Measurements from ENCODE around the gene FBLL1.
"Not testable (repeated sequence)": the region's sequence is repeated elsewhere in the genome, so short reads cannot be mapped to it uniquely, and the experiment has no call there.

The FBLL1 gene

DNA sequence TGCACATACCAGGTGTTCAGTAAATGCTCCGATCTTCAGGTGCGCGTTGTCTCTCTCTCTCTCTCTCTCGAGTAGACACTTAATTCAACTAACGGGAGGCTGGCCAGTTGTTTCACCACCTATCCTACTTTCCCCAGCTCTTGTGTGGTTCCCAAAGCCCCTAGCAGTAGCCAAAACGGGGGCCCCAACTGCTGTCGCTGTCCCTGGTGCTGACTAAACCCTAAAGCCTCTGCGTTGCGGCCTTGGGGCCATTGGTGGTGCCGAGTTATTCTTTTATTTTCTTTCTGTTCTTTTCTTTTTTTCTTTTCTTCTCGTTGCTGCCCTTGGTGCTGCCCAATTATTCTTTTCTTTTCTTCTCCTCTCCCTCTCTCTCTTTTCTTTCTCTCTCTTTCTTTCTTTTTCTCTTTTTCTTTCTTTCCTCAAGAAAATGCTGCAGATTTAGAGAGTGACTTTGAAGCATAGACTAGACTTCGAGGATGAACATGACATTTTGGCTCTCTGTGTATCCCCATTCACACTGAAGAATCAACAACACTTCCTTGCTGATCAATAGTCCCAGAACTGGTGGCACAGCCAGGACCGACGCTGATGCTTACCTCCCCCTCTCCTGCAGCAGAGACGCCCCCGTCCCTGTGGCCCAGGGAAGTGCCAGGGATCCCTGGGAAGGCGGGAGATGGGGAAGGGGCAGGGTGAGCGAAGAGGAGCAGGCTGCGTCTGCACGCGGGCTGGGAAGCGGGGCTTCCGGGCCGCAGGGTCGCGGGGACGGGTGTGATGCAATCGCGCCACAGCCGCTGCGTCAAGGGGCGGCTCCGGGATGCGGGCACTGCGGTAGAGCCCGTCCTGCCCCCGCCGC is at the start of gene FBLL1:
Gene FBLL1, plus strand, starts transcription at position 785 of the 853 bp plus-strand sequence. CDS start 200 bp downstream, outside the sequence.
- peak; percentile 9 for DNase-seq

DNA sequence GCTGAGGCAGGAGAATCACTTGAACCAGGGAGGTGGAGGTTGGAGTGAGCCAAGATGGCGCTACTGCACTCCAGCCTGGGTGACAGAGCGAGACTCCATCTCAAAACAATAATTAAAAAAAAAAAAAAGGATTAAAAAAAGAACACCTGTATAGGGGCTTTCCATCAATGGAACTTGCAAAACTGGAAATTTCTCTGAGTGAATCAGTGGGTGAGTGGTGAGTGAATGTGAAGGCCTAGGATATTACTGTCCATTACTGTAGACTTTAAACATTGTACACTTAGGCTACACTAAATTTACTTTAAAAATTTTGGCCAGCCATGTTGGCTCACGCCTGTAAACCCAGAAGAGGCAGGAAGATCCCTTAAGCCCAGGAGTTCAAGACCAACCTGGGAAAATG is 48.5 kb upstream of the FBLL1 start:
- DNase-seq, result no peak

DNA sequence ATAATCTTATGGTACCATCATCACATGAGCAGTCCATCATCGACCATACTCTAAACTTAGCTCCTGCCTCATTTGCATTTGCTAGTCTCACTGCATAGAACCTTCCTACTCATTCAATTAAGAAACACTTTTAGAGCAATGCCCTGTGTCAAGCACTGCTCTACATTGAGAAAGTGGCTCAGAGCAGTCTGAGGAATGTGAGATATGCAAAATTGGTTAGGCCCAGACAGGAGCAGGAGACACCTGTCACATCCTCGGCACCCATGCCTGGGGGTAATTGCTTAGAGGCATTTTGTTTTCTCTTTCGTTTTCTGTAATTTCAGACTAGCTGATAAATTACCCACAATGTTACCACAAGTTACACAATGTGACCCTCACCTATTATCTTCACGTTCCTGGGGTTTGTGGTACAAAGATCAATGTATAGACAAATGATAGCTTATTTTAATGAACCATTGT is 47.7 kb upstream of the FBLL1 start:
- DNase-seq, result no peak

DNA sequence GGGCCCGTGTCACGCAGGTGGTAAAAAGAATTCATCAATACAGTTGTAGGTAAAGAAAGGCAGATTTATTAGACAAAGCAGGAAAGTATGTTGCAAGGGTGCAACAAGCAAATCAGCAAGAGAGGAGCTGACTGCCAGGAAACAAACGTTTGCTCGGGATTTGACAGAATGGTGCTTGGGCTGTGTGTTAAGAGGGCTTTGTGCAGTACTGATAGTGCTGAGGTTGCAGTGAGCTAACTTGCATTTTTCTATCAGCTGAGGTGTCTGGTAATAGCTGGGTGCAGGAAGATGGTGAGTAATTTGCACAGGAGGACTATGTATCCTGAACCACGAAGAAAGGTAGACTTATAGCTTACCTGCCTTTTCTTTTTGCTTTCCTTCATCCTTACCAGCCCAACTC is 46.7 kb upstream of the FBLL1 start:
- DNase-seq, result no peak

DNA sequence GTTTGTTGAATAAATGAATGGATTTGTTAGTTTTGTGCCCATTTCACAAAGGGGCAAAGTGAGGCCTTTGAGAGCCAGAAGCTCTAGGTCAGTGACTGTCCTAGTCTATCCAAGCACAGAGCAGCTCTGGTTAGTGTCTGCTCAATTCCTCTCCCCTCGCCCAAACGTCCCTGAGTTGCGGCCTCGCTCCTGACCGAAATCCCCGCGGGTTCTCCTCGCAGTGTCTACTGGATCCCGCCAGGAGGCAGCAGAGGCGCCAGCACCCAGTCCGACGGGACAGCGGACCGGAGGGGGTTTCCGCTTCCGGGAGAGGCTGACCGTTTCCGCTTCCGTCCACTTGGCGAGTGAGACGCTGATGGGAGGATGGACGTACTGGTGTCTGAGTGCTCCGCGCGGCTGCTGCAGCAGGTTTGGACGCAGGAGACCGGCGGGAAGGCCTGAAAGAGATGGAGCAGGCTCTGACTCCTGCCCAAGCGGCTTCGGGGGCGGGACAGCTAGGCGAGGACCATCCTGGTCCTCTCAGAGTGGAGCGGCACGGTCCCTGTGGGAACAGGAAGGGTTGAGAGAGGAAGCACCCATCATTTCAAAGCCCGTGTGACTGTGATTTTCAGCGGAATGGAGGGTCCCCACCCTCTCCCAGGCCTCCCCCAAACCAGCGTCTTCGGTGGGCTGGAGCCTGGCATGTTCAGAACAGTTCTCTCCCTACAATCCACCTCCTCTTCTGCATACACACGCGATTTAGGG is 42.8 kb upstream of the FBLL1 start, which contains the start of gene RARS1:
Gene RARS1, plus strand, starts transcription at position 336 of the 744 bp plus-strand sequence. Its CDS starts 28 bp downstream, at position 364.
- DNase-seq, result peak; percentile 85

DNA sequence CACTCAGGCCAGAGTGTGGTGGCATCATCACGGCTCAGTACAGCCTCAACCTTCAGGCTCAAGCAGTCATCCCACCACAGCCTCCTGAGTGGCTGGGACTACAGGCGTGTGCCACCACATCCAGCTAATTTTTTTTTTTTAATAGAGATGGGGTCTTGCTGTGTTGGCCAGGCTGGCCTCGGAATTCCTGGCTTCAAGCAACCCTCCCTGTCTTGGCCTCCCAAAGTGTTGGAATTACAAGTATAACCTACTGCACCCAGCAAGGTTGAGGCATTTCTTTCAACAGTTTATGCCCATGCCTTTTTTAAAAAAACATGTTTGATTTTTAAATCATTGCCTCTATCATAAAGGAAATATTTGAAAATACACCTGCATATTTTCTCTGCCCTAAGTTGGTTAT is 40.0 kb upstream of the FBLL1 start:
- no peak for DNase-seq

DNA sequence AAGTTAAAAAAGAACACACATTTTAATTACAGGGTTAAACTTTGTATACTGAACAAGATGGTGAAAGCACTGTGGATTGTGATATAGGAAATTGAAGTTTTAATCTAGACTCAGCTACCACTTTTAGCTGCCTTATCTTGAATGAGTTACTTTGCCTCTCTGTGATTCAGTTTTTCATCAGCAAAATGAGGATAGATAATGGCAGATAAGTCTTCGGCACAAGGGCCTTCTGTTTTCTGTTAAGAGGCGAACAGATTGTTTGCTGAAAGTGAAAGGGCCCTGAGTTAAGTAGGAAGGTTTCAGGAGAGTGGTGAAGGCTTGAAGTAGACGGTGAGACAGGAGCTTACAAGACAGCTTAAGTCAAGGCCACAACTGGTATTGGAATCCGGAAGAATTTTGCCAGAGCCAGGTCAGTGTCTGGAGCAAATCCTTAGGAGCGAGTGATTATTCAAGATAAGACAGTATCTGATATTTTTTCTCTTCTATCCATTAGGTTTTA is 35.0 kb upstream of the FBLL1 start:
- no peak for DNase-seq

DNA sequence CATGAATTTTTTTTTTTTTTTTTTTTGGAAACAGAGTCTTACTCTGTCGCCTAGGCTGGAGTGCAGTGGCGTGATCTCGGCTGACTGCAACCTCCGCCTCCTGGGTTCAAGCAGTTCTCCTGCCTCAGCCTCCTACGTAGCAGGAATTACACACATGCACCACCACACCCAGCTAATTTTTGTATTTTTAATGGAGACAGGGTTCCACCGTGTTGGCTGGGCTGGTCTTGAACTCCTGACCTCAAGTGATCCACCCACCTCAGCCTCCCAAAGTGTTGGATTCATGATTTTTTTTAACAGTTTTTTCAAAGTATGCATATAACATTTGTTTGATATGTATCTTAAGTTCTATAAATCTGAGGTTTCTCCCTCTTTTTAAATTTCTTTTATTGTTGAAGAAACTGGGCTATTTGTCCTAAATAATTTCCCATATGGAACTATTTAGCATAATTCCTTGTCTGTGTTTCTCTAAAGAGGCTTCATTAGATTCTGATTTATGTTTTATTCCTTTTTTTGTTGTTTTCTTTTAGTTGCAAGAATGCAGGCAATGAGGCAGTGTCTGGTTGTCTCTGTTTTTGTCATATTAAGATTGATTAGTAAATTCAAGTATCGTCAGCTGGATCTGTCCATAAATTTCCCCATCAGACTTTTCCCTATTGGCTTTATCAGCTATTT is 26.4 kb upstream of the FBLL1 start:
- no peak for DNase-seq

DNA sequence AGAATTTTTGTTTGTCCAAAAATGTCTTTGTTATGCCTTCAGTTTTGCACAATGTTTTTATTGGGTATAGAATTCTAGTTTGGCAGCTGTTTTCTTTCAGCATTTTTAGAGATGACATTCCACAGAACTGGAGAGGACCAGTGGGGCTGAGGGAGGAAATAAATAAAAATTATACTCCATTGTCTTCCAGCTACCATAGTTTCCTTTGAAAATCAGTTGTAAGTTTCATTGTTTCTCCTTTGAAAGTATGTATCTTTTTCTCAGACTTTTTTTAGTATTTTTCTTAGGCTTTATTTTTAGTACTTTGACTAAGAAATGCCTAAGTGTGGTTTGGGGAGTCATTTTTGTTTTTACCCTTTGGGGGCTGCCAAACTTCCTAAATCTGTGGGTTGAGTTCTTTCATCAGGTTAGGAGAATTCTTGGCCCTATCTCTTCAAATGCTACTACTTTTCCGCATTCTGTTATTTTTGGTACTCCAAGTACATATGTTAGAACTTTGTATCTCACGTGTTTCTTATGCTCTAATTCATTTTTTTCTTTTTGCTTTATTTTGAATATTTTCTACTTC is 15.2 kb upstream of the FBLL1 start:
- DNase-seq, result no peak

DNA sequence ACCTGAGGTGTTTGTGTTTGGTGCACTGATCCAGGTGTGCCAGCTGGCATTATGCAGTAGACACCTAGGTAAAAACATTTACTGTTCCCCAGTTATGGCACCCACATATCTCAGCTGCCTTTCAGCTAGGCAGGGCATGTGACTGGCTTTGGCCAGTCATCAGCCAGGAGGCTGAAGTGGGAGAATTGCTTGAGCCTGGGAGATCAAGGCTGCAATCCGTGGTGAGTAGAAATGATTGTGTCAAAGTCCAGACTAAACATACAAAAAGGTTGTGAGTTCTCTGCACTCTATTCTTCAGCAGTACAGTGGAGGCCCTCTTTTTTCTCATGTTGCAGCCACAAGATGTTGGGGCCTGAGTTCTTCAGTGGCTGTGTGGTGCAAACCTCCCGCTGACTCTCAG is 3.2 kb upstream of the FBLL1 start:
- no peak for DNase-seq

DNA sequence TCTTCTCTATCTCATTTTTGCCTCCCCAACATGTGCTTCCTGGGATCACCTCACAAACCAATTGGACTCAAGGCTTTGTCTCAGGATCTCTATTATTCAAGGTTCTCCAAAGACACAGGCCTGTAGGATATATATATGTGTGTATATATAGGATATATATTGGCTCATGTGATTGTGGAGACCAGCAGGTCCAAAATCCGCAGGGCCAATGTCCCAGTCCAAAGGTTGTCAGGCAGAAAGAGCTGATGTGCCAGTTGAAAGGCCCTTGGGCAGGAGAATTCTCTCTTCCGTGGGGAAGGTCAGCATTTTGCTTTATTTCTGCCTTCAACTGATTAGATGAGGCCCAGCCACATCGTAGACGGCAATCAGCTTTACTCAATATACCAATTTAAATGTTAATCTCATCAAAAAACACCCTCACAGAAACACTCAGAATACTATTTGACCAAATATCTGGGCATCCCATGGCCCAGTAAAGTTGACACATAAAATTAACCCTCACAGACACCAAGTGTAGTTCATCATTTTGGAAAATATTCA is 1.3 kb upstream of the FBLL1 start:
- no peak for DNase-seq

DNA sequence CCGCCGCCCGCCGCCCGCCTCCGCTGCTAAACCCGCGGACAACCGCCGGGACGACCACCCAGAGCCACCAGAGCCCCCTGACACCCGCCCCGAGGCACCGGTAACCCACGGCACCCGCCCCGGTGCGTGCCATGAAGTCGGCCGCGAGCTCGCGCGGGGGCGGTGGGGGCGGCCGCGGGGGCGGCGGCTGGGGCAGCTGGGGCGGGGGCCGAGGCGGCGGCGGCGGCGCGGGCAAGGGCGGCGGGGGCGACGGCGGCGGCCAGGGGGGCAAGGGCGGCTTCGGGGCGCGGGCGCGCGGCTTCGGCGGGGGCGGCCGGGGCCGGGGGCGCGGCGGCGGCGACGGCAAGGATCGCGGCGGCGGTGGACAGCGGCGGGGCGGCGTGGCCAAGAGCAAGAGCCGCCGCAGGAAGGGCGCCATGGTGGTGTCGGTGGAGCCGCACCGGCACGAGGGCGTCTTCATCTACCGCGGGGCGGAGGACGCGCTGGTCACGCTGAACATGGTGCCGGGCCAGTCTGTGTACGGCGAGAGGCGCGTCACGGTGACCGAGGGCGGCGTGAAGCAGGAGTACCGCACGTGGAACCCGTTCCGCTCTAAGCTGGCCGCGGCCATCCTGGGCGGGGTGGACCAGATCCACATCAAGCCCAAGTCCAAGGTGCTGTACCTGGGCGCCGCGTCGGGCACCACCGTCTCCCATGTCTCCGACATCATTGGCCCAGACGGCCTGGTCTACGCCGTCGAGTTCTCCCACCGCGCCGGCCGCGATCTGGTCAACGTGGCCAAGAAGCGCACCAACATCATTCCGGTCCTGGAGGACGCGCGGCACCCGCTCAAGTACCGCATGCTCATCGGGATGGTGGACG is 499 bp downstream of the FBLL1 start:
- no peak for DNase-seq

DNA sequence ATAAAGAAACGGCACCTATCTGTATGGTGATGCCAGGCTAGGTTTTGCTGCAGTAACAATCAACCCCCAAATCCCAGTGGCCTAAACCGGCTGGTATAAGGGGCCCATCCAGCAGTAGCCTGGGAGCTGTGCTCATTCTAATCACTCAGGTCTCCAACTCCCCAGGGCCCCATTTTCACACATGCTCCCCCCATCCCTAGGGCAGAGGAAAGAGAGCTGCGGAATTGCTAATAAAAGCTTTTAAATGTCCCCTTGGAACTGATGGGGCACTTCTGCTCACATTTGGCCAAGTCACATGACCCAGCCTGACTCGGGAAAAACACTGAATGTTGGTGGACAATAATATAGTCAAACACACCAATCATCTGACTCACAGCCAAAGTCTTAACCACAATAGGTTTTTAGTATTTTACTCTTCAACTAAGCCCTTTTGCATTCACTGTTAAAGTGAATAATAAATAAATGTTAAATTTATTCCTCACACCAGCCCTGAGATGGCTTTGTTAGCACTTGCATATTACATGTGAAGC is 1.6 kb downstream of the FBLL1 start:
- no peak for DNase-seq

DNA sequence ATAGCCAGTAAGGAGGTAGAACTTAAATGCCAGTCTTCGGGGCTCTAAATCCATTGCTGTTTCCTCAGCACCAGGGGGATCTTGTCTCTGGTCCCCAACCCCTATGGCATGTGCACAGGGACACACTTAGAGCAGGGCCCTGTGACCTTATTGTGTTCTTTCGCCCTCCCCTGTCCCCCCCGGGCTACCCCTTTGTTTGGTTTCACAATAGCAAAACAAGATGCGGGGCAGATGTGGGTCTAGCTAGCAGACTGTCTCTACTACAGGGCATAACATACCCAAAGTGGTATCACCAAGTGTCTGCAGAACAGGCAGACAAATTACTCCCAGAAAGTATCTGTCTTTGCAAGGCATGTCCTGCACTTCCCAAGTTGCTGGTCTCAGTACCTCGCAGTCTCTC is 2.1 kb downstream of the FBLL1 start:
- DNase-seq, result no peak

DNA sequence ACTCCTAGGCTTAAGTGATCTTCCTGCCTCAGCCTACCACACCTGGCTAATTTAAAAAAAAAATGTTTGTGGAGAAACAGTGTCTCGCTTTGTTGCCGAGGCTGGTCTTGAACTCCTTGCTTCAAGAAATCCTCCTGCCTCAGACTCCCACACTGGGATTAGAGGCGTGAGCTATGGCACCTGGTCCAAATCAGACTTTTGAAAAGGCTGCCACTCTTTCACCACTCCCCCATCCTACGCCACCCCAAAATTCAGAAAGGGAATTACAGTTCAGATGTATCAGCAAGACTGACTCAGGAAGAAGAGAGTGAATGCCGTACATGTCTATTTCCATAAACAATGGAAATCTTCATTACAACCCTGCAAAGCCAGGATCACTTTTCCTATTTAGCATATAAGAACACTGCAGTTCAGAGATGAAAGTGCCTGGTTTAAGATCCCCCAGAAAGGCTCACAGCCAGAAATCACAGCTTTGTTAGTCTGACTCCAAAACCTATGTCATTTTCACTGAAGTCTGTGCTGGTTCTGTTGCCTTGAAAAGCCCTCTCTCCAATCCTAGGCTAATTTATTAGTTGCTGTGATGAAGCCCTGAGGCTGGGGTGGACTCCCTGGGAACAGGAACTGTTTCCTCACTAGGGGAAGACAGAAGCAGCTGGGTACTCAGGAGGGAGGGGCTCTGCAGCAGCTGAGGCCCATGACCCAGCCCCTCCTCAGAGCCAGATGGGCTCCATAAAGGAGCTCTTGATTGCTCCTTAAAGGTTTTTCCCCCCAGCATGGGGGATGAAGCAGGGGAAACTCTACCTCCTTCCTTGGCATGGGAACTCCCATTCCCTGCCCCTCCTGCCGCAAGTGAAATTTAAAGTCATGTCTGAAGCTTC is 3.1 kb downstream of the FBLL1 start:
- no peak for DNase-seq

DNA sequence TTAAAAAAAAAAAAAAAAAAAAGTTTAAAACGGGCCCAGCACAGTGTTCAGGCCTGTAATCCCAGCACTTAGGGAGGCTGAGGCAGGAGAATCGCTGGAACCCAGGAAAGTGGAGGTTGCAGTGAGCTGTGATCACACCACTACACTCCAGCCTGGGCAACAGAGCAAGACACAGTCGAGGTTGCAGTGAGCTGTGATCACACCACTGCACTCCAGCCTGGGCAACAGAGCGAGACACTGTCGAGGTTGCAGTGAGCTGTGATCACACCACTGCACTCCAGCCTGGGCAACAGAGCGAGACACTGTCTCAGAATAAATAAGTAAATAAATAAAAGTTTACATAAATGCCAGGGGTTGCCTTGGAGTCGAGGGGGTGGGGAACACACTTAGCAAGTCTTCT is 5.2 kb downstream of the FBLL1 start:
- not testable (repeated sequence) for DNase-seq

DNA sequence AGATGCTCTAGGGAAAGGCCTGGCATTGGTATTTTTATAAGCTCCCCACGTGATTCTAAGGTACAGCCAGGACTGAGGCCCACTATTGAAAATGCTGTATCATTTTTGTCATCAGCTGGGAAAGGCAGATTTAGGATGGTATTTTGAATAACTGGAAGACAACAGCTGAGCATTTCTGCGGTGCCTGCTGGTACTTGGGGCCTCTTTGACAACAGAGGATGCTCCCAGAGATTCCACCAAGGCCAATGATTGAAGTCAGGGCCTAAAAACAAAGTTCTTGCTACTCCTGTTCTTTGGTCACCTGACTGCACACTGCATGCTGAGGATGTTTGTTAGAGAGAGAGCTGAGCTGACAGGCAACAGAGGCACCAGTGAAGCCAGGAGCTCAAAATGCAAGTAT is 8.1 kb downstream of the FBLL1 start:
- DNase-seq, result no peak

DNA sequence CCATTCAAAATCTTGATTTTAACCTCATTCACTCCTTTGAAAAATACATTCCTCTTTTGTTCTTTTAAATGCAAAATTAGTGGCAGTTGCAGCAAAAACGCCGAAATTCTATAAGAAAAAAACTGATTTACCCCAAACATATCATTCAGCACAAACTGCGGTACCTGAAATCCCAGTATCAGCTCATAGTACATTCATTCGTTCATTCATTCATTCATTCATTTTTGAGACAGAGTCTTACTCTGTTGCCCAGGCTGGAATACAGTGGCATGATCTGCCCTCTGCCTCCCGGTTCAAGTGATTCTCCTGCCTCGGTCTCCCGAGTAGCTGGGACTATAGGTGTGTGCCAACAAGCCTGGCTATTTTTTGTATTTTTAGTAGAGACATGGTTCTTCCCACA is 20.4 kb downstream of the FBLL1 start:
- DNase-seq, result no peak

DNA sequence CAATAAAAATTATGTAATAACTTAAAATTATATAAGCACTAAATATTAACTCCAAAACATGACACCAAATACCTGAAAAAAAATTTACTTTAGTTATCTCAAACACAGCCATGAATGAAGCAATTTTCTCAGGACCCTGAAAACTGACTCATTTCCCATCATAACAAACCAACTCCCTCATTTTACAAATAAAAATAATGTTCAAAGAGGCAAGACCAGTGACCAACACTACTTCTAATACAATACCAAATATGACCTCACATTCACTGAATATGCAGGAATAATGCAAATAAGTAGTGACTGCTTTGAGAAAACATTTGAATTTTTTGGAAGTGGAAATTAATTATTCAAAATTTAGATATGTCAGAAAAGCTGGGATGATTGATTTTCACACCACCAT is 21.6 kb downstream of the FBLL1 start:
- DNase-seq, result no peak

DNA sequence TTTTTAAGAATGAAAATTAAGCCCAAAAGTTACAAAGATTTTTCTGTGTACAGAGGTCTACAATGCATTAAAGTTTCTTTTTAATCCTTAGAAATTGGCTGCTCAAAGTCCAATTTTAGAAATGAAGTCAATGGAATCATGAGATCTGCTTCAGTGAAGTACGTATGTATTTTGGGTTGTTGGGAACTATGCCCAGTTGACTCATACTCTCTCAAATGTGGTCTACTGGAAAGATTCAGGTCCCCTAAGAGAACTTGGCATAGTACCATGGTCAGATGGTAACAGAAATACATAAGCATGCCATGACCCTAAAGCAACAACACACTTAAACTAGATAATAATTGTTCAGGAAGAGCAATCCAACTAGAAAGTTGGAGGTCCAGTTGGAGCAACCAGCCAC is 23.0 kb downstream of the FBLL1 start:
- no peak for DNase-seq

Data from activated CD4-positive, alpha-beta T cell treated with anti-CD3 and anti-CD28 coated beads, Interleukin-2, amount 50 U/mL, for 1 hour (primary cell).